Transverse colon (tissue), 3 donors: ENCODE results near the gene SMAD4.

ENCODE experiments used
- CTCF ChIP-seq, 5 experiments: fragments of 200-600 bp in 3 of 5; fragments of 450-650 bp in 2 of 5; sonication (generic) in 3 of 5; IDR thresholded peaks; 1 replicate in 2 of 5; 2 replicates in 3 of 5; pipeline ENCODE4 v1.5.1; 2016 to 2017; ENCODE audit warnings: antibody characterized with exemption in 5 of 5, inconsistent platforms in 3 of 5, mild to moderate bottlenecking in 2 of 5, moderate library complexity in 1 of 5
- POLR2A ChIP-seq: fragments of 450-650 bp; IDR thresholded peaks from one replicate; pipeline ENCODE4 v1.6.1; 2016; ENCODE audit warnings: antibody characterized with exemption, mild to moderate bottlenecking, moderate library complexity

GRCh38 chr18:51041677-51042352 lies 11.8 kb downstream of the SMAD4 start:
- TF ChIP-seq CTCF (IDR thresholded peaks at IDR 0.05) = no peak
- TF ChIP-seq POLR2A = no peak
